IMR-90 (cell line): ENCODE data around the gene TOMM40.

Experiments used
- CEBPB ChIP-seq: IDR thresholded peaks from 2 replicates; pipeline ENCODE4 v1.6.1; 2012; ENCODE audit warnings: low read depth, low read length, improper control_type of control experiment
- FOS ChIP-seq: fragments of 150-350 bp; IDR thresholded peaks from 2 replicates; pipeline ENCODE4 v1.6.1; 2016; ENCODE audit warnings: low read depth, low read length
- MAFK ChIP-seq: IDR thresholded peaks from 2 replicates; pipeline ENCODE4 v1.6.1; 2012; ENCODE audit warnings: low read depth, low read length, improper control_type of control experiment
- MXI1 ChIP-seq: IDR thresholded peaks from 2 replicates; pipeline ENCODE4 v1.6.1; 2012; ENCODE audit warnings: low read depth, mild to moderate bottlenecking, low read length, moderate library complexity, borderline replicate concordance
- NFE2L2 ChIP-seq: fragments of 150-350 bp; IDR thresholded peaks from 2 replicates; pipeline ENCODE4 v1.6.1; 2016; ENCODE audit warnings: low read depth, mild to moderate bottlenecking, low read length
- POLR2A ChIP-seq: IDR thresholded peaks from 2 replicates; pipeline ENCODE4 v1.6.1; 2012; ENCODE audit warnings: mild to moderate bottlenecking, low read depth, low read length
- RAD21 ChIP-seq: IDR thresholded peaks from 2 replicates; pipeline ENCODE4 v1.6.1; 2012; ENCODE audit warnings: low read length, improper control_type of control experiment
- RFX5 ChIP-seq: IDR thresholded peaks from 2 replicates; pipeline ENCODE4 v1.8.0; 2012; ENCODE audit warnings: low read depth, mild to moderate bottlenecking, low read length, moderate library complexity
- SMC3 ChIP-seq: fragments of 150-350 bp; IDR thresholded peaks from 2 replicates; pipeline ENCODE4 v1.6.1; 2016; ENCODE audit warnings: low read depth, mild to moderate bottlenecking, antibody characterized with exemption, low read length, moderate library complexity
- TF ChIP-seq, protein P1 (sequence below): fragments of 150-350 bp; IDR thresholded peaks from 2 replicates; pipeline ENCODE4 v1.6.1; 2017; ENCODE audit warnings: mild to moderate bottlenecking, antibody characterized with exemption, low read length, low read depth
- TF ChIP-seq, protein P2 (sequence below): conservative IDR thresholded peaks from 2 replicates; pipeline ENCODE4 v1.5.1; 2012; ENCODE audit warnings: mild to moderate bottlenecking, low read depth, low read length, improper control_type of control experiment
- TF ChIP-seq, protein P3 (sequence below): fragments of 150-350 bp; IDR thresholded peaks from 2 replicates; pipeline ENCODE4 v1.6.1; 2016; ENCODE audit warnings: low read depth, mild to moderate bottlenecking, low read length, moderate library complexity, borderline replicate concordance

DNA sequence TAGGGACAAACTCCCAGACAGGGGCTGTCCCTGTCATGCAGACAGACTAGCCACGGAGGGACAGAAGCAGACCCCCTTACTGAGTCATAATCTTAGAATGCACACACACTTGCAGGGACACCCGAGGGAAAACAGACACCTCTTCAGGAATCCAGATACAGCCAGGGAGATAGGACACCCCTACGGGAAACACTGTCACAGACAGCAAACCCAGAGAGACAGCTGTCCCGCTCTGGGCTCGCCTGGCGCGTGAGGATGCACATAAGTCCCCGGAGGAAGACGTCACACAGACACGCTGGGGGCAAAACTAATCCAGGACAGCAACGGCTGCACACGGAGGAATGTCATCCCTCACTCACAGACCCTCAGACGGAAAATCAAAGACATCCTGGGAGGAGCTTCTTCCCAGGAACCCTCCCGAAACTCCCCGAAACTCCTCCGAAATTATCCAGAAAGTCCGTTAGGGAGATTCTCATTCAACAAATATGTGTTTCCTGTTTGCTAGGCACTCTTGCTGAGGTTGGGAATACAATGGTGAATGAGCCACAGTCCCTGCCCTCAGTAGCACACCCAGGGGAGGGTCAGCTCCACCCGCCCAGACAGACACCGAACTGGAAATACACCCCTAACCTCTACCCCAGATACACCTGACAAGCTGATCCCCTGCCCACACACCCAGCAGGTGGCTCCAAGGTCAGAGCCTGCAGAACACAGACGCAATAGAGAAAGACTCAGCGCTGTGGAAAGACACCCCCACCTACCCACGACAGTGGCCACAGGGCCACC is 15.2 kb upstream of the TOMM40 start:
- TF ChIP-seq NFE2L2 (no peak), RFX5 (no peak), POLR2A (no peak), CEBPB (no peak), SMC3 (no peak), MXI1 (no peak), MAFK (no peak), RAD21 (no peak), FOS (no peak)
- TF ChIP-seq, protein P1, sequence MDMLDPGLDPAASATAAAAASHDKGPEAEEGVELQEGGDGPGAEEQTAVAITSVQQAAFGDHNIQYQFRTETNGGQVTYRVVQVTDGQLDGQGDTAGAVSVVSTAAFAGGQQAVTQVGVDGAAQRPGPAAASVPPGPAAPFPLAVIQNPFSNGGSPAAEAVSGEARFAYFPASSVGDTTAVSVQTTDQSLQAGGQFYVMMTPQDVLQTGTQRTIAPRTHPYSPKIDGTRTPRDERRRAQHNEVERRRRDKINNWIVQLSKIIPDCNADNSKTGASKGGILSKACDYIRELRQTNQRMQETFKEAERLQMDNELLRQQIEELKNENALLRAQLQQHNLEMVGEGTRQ = no peak
- TF ChIP-seq, protein P2, sequence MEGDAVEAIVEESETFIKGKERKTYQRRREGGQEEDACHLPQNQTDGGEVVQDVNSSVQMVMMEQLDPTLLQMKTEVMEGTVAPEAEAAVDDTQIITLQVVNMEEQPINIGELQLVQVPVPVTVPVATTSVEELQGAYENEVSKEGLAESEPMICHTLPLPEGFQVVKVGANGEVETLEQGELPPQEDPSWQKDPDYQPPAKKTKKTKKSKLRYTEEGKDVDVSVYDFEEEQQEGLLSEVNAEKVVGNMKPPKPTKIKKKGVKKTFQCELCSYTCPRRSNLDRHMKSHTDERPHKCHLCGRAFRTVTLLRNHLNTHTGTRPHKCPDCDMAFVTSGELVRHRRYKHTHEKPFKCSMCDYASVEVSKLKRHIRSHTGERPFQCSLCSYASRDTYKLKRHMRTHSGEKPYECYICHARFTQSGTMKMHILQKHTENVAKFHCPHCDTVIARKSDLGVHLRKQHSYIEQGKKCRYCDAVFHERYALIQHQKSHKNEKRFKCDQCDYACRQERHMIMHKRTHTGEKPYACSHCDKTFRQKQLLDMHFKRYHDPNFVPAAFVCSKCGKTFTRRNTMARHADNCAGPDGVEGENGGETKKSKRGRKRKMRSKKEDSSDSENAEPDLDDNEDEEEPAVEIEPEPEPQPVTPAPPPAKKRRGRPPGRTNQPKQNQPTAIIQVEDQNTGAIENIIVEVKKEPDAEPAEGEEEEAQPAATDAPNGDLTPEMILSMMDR = no peak
- TF ChIP-seq, protein P3, sequence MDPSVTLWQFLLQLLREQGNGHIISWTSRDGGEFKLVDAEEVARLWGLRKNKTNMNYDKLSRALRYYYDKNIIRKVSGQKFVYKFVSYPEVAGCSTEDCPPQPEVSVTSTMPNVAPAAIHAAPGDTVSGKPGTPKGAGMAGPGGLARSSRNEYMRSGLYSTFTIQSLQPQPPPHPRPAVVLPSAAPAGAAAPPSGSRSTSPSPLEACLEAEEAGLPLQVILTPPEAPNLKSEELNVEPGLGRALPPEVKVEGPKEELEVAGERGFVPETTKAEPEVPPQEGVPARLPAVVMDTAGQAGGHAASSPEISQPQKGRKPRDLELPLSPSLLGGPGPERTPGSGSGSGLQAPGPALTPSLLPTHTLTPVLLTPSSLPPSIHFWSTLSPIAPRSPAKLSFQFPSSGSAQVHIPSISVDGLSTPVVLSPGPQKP = no peak
